ENCODE data around the gene NAXD. TPM values are rescaled to one million over a fixed set of nuclear protein-coding genes. Genes with fewer than 3 reads are reported as not detected.
A peak's percentile ranks its signal among the peaks of the same experiment; 100 is the strongest.

NAXD gene
- total RNA-seq, 4 donors from 2014 or later = 26.0 to 37.9 (median 35.4) TPM

GRCh38 chr13:110640591-110641029 is 25.3 kb downstream of the NAXD start:
- no peaks in the 10 kb centered on the region for H3K36me3 ChIP-seq
- H3K4me1 ChIP-seq = no peaks in the 10 kb centered on the region
- no peak for DNase-seq
- TF ChIP-seq, protein P1, sequence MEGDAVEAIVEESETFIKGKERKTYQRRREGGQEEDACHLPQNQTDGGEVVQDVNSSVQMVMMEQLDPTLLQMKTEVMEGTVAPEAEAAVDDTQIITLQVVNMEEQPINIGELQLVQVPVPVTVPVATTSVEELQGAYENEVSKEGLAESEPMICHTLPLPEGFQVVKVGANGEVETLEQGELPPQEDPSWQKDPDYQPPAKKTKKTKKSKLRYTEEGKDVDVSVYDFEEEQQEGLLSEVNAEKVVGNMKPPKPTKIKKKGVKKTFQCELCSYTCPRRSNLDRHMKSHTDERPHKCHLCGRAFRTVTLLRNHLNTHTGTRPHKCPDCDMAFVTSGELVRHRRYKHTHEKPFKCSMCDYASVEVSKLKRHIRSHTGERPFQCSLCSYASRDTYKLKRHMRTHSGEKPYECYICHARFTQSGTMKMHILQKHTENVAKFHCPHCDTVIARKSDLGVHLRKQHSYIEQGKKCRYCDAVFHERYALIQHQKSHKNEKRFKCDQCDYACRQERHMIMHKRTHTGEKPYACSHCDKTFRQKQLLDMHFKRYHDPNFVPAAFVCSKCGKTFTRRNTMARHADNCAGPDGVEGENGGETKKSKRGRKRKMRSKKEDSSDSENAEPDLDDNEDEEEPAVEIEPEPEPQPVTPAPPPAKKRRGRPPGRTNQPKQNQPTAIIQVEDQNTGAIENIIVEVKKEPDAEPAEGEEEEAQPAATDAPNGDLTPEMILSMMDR (IDR thresholded peaks at IDR 0.05) = no peak
- TF ChIP-seq POLR2A (IDR thresholded peaks at IDR 0.05) = no peak
- no peaks in the 10 kb centered on the region for H3K9me3 ChIP-seq
- no peaks in the 10 kb centered on the region for H3K27me3 ChIP-seq
- intact Hi-C loops (cut with DNase I; ENCODE audit: low total_unique reads) = no loop called here
- no peak overlapping the region for H3K4me3 ChIP-seq
- H3K27ac ChIP-seq = peak overlapping the region; percentile 15 to 50

- intact Hi-C loops (cut with DNase I; ENCODE audit: low total_unique reads) = no loop called here
- no peaks in the 10 kb centered on the region for H3K36me3 ChIP-seq
- no peaks in the 10 kb centered on the region for H3K9me3 ChIP-seq
- no peaks in the 10 kb centered on the region for H3K27me3 ChIP-seq
- no peaks in the 10 kb centered on the region for H3K4me1 ChIP-seq
- H3K27ac ChIP-seq = peak overlapping the region; percentile 15 to 50
- H3K4me3 ChIP-seq = no peak overlapping the region
- TF ChIP-seq POLR2A (IDR thresholded peaks at IDR 0.05) = no peak
- TF ChIP-seq, protein P1 (IDR thresholded peaks at IDR 0.05) = no peak
- DNase-seq = peak in 1 of 2 donors; percentile 49
Observed at GRCh38 chr13:110641055-110642015, 26.0 kb downstream of the NAXD start.

- Histone ChIP-seq H3K4me1 (no peaks in the 10 kb centered on the region), H3K36me3 (no peaks in the 10 kb centered on the region), H3K9me3 (no peaks in the 10 kb centered on the region), H3K4me3 (no peak overlapping the region), H3K27me3 (no peaks in the 10 kb centered on the region), H3K27ac (no peak overlapping the region)
- no peak for DNase-seq
- TF ChIP-seq, protein P1 (IDR thresholded peaks at IDR 0.05) = no peak
- TF ChIP-seq POLR2A (IDR thresholded peaks at IDR 0.05) = no peak
- intact Hi-C loops (cut with DNase I; ENCODE audit: low total_unique reads) = no loop called here
Observed at GRCh38 chr13:110642291-110642981, 27.1 kb downstream of the NAXD start.

DNA sequence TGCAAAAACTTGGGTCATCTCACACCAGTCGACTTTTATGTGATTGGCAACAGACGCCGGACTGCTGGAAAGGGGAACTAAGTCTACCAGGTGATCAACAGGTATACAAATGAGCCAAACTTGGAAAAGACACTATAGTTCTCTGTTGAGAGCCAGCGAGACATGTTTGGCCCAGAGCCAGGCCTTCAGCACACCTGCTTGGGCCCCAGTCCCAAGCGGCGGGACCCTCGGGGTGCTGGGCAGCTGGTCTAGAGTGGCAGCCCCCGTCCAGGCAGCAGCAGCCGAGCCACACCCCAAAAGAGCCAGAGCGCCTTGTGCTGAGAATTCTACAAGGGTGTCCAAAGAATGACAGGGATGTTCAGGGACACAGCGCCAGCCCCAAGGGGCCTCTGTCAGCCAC is 28.0 kb downstream of the NAXD start:
- no peak for TF ChIP-seq POLR2A (IDR thresholded peaks at IDR 0.05)
- TF ChIP-seq, protein P1 (IDR thresholded peaks at IDR 0.05) = no peak
- Histone ChIP-seq H3K4me3 (no peak overlapping the region), H3K36me3 (no peaks in the 10 kb centered on the region), H3K27ac (no peak overlapping the region), H3K9me3 (no peaks in the 10 kb centered on the region), H3K27me3 (no peaks in the 10 kb centered on the region), H3K4me1 (no peaks in the 10 kb centered on the region)
- intact Hi-C loops (cut with DNase I; ENCODE audit: low total_unique reads) = no loop called here
- DNase-seq = no peak

All from uterus (tissue), 4 donors.